Medulla oblongata (tissue), 1 donor: ENCODE measurements around the gene XG.
A peak's percentile ranks its signal among the peaks of the same experiment; 100 is the strongest.
"Not testable (repeated sequence)": the region's sequence is repeated elsewhere in the genome, so short reads cannot be mapped to it uniquely, and the experiment has no call there.

Experiments
- DNase-seq: peaks from one replicate; pipeline ENCODE4 v3.0.0-alpha.2; 2015; ENCODE audit errors: extremely low spot score

Gene XG, protein sequence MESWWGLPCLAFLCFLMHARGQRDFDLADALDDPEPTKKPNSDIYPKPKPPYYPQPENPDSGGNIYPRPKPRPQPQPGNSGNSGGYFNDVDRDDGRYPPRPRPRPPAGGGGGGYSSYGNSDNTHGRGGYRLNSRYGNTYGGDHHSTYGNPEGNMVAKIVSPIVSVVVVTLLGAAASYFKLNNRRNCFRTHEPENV

DNA sequence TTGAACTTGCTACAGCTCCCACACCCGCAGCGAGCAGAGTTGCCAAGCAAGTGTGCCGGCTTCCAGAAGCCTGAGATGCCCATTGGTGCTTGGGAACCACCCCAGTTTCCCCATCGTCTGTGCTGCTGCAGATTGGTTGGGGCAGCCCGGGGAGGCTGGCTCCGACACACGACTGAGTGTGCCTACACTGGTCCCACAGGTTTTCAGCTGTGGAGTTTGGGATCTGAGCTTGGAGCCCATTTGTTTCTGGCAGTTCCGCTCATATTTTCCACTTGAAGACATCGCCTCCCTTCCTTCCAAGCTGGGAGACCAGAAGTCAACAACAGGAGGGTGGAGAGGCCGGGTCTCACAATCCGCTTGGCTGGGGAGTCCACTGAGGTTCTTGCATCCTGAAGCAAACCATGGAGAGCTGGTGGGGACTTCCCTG is at the start of gene XG:
TSS of gene XG (plus strand) at position 167 of the 427 bp plus-strand sequence. CDS start at position 402, 235 bp downstream.
- DNase-seq = not testable (repeated sequence)

DNA sequence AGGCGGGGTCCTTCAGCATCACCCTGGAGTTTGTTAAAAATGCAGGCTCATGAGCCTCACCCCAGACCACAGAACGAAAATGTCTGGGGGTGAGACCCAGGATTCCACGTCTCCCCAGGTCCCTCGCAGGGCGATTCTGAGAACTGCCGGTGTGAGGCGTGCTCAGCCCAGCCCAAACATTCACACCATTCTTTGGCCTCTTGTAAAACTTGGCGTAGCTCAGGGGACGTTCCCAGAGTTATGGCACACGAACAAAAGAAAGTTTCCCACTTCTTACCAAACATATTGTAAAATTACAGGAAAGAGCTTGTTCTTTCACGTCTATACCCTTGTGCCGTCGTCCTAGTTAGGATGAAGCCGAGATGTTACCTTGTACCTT is 47.9 kb upstream of the XG start:
- DNase-seq = peak; percentile 57

DNA sequence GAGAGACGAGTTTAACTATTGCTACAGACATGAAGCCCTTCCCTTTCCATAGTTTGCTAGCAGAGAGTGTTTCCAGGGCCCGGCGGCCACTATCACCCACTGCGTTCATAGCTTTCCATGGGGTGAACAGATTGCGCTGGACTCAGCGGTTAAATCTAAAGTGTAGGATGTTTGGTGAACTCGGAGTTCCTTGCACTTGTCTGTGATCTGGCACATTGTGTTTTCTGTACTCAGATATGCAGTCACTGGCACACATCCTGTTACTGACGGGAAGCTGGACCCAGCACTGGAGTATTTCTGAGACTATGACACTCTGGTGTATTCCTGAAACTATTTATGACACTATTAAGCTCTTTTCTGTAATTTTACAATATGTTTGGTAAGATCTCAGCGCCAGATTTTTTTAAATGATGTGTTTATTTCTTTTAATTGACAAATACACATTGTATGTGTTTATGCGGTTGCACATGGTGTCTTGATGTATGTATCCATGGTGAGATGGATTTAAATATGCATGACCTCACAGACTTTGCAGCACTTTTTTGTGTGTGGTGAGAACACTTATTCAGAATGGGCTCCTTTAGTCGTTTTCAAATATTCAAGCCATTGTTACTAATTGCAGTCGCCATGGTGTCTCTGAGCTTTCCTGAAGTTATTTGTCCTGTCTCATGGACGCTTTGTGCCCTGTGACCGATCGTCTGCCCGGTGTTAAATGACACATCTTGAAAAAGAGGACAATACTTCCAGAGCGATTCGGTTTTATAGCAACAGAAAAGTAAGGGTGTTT is 46.6 kb upstream of the XG start:
- peak; percentile 59 for DNase-seq

- DNase-seq = peak; percentile 62
These were observed 44.5 kb upstream of the XG start for GRCh38 chrX:2707334-2707760.

- no peak for DNase-seq
These were observed 43.8 kb upstream of the XG start for GRCh38 chrX:2708021-2708420.

DNA sequence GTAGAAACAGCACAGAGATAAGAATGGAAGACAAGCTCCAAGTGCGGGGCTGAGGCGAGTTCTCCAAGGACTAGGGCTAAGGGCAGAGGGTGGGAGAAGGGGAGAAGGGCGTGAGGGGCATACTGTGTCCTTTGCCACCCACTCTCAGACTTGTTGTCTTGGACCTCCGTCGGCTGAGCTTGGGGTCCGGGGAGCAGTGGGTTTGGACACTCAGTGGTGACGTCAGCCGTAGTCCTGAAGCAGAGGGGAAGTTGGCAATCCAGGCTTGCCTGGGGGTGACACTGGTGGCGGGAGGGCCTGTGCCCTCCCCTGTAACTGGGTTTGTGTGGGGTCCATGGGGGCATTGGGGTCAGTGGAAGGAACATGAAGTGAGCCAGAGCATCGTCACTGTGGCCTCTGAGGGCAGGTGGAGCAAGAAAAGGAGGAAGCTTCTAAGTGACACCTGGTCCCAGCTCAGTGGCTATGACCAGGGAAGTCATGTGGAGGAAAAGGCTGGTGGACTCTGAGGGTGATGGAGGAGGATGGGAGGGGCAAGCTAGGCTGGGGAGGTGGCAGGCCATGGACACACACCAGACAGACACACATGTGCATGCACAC is 43.1 kb upstream of the XG start:
- DNase-seq = no peak

GRCh38 chrX:2709556-2709955 is 42.3 kb upstream of the XG start:
- no peak for DNase-seq

- DNase-seq = no peak
These were observed 41.6 kb upstream of the XG start for GRCh38 chrX:2710041-2710840.

GRCh38 chrX:2711441-2711840 is 40.4 kb upstream of the XG start:
- no peak for DNase-seq

- no peak for DNase-seq
These were observed 39.4 kb upstream of the XG start for GRCh38 chrX:2712428-2712827.

DNA sequence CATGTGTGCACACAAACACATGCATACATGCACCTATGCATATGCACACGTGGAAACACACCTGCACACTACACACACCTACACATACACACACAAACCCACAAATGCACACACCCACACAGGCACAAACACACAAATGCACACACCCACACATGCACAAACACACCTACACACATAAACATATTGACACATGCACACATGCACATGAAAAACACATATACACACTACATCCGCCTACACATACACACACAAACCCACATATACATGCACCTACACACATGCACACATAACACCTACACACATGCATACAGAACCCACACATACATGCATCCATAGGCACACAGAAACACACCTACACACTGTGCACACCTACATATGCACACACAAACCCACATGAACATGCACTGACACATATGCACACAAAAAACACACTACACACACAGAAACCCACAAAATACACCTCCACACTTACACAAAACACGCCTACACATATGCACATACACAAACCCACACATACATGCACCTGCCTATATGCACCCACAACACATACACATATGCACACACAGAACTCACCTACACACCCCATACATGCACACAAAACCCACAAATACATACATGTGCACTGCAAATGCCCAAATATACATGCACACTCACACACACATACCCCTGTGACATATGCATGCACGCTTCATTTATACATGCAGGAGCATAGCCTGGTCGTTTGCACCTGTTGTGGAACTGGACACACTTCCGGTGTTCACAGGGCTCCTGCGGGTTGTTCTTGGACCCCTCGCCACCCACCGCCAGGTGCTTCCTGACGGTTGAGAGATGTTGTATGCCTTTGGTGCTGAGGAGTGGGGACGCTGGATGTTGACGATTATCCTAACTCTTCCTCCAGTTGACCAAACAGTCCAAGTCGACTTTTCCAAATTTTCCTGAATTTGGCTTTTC is 38.7 kb upstream of the XG start:
- no peak for DNase-seq

DNA sequence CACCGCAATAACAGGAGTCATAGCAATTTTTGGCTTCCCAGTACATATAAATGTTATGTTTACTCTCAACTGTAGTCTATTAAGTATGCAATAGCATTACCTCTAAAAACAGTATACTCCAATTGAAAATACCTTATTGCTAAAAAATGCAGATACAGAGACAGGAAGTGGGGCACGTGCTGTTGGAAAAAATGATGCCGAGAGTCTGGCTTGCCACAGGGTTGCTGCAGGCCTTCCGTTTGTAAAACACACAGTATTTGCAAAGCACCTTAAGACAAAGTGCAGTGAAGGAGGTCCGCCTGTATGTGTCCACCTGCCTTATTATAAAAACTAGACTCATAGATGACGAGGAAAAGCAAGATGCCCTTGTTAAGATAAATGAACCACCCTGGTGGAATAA is 37.3 kb upstream of the XG start:
- DNase-seq = no peak

DNA sequence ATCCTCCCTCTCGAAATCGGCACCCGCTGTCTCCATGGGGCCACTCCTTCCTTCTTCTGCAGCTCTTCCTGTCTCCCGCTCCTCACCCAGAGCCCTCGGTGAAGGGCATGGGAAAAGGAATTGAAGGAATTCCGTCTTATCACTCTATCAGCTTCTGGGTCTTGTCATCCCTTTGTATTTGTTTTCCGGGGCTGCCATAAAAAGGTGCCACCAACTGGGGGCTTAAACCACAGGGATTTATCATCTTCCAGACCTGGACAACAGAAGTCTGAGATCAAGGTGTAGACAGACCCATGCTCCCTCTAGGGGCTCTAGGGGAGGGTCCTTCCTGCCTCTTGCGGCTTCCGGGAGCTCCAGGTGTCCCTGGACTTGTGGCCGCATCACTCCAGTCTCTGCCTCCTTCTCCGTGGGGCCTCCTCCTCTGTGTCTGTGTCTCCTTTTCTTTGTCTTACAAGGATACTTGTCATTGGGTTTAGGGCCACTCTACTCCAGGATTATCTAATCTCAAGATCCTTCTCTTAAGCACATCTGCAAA is 36.7 kb upstream of the XG start:
- DNase-seq = no peak

GRCh38 chrX:2717312-2717711 is 34.5 kb upstream of the XG start:
- no peak for DNase-seq

DNA sequence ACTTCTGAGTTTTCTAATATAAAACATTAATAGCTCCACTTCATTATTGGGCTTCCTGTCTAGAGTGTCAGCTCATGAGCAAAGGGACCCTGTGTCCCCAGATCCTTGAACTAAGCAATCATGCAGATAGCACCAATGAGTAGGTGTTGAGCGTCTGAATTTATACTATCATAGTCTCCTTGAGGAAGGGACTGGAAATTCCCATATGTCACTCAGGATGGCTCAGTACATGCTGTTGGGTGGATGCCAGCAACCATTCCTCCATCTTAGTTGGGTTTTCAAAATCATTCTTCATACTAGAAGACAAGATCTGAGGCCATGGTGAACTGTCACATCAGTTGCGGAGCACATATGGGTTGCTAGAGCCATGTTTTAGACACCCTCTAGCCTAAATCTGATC is 33.0 kb upstream of the XG start:
- DNase-seq = no peak

GRCh38 chrX:2719774-2720447 is 31.9 kb upstream of the XG start:
- no peak for DNase-seq

DNA sequence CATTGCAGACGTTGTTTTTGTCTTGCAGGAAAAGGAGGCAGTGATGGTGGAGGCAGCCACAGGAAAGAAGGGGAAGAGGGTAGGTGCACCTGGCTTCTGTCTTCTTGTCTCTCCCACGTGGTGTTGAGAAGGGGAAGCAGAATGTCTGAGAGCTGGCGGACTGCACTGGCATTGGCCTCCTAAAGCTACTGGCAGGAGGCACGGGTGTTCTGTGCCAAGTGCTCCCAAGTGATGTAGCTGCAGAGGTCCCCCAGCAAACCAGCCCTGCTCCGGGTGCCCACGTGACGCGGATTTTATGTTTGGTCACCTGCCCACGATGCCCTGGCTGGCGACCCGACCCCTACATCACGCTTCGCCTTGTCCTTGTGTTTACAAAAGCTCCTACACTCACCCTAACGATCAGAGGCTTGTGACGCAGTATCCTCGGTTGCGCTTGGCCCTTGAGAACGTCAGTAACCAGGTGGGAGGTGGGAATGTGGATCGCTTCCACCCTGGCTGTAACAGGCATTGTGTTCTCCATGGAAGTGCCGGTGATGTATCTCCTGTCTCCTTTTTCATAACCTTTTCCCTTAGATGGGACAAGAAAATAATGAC is 28.5 kb upstream of the XG start:
- peak; percentile 46 for DNase-seq

DNA sequence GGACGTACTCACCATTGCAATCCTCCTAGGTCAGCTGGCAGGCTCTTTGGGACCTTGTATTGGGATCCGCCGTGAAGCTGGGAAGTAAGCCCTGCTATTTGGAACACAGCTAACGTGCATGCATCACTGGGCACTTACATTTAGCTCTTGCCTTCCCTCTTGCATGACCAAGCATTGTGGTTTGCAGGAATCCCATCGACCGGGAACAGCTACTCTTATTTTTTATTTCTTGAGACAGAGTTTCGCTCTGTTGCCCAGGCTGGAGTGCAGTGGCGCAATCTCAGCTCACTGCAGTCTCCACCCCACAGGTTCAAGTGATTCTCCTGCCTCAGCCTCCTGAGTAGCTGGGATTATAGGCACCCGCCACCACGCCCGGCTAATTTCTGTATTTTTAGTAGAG is 24.6 kb upstream of the XG start:
- peak; percentile 38 for DNase-seq

DNA sequence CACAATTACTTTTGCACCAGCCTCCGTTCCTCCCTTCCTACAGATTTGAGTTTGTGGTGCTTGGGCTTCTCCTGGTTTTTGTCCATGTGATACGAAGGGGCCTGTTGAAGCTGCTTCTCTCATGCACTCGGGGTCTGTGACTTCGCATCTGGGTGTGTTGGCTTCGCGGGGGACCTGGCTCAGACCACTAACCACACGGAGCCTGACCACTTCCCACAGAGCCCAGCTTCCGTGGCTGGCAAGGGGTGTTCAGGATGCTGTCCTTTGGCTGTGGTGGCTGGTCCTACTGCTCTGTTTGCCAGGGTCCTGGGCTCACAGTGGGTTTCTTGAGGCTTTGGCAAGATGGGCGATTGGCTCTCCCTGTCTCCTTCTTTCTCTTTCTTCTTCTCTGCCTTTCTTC is 19.8 kb upstream of the XG start:
- DNase-seq = no peak

- DNase-seq = no peak
These were observed 19.2 kb upstream of the XG start for GRCh38 chrX:2732649-2733048.
